SK-N-SH (cell line): ENCODE results near the gene SNCA. TPM values are rescaled to one million over a fixed set of nuclear protein-coding genes. Genes with fewer than 3 reads are reported as not detected.

ENCODE experiments used
- CTCF ChIA-PET: fragments of 300-600, 350-600 bp; formaldehyde crosslinking; extraction: SDS; loops from one replicate; lab custom pipeline; 2021; lab: Yijun Ruan, JAX
- POLR2A ChIA-PET: fragments of 350-600 bp; sonication (Branson Sonifier 250); formaldehyde crosslinking; extraction: SDS; loops from one replicate; lab custom pipeline; 2020; ENCODE audit warnings: antibody characterized with exemption, inconsistent platforms; lab: Yijun Ruan, JAX
- DNase-seq: peaks from one replicate; pipeline ENCODE4 v3.0.0; 2012
- H2AFZ ChIP-seq: fragments of 200-600 bp; sonication (generic); 2 replicates; pipeline ENCODE4 v1.8.1; 2016; ENCODE audit warnings: antibody characterized with exemption, mild to moderate bottlenecking, low read depth
- H3F3A ChIP-seq: fragments of 200-600 bp; sonication (generic); replicated peaks from 2 replicates; pipeline ENCODE3; 2016; ENCODE audit warnings: antibody characterized with exemption, mild to moderate bottlenecking; ENCODE audit not compliant: insufficient read depth
- H3K27ac ChIP-seq, 2 experiments: fragments of 200-500 bp in 1 of 2; fragments of 200-600 bp in 1 of 2; sonication (Bioruptor generic) in 1 of 2; sonication (generic), shearing (Covaris generic) in 1 of 2; 2 replicates each; pipeline versions ENCODE4 v1.5.1 to v1.6.1; 2014 to 2016; ENCODE audit warnings: low read depth in 2 of 2, inconsistent platforms in 1 of 2, low read length in 1 of 2, mild to moderate bottlenecking in 1 of 2, mixed read lengths in 1 of 2
- H3K27me3 ChIP-seq: fragments of 200-600 bp; sonication (generic), shearing (Covaris generic); 2 replicates; pipeline ENCODE4 v1.6.1; 2016; ENCODE audit warnings: mixed run types; ENCODE audit not compliant: insufficient read depth
- H3K36me3 ChIP-seq, 2 experiments: fragments of 200-500 bp in 1 of 2; fragments of 200-600 bp in 1 of 2; sonication (Bioruptor generic) in 1 of 2; sonication (generic) in 1 of 2; replicated peaks in 1 of 2; 2 replicates each; pipeline versions ENCODE3 to v1.5.1; 2014 to 2016; ENCODE audit warnings: low read length in 1 of 2, mild to moderate bottlenecking in 1 of 2; ENCODE audit not compliant: insufficient read depth in 2 of 2, control insufficient read depth in 1 of 2
- H3K4me1 ChIP-seq, 2 experiments: fragments of 200-500 bp in 1 of 2; fragments of 200-600 bp in 1 of 2; sonication (Bioruptor generic) in 1 of 2; sonication (generic), shearing (Covaris generic) in 1 of 2; 2 replicates each; pipeline versions ENCODE4 v1.5.1 to v1.6.1; 2014 to 2016; ENCODE audit warnings: low read depth in 1 of 2, low read length in 1 of 2, mixed run types in 1 of 2; ENCODE audit not compliant: insufficient read depth in 2 of 2, control insufficient read depth in 1 of 2
- H3K4me2 ChIP-seq: fragments of 200-600 bp; sonication (generic), shearing (Covaris generic); 2 replicates; pipeline ENCODE4 v1.6.1; 2017; ENCODE audit warnings: mixed run types
- H3K4me3 ChIP-seq, 2 experiments: fragments of 200-500 bp in 1 of 2; fragments of 200-600 bp in 1 of 2; sonication (Bioruptor generic) in 1 of 2; sonication (generic), shearing (Covaris generic) in 1 of 2; 2 replicates each; pipeline versions ENCODE4 v1.5.1 to v1.8.1; 2014 to 2016; ENCODE audit warnings: low read depth in 2 of 2, inconsistent platforms in 1 of 2, low read length in 1 of 2, mild to moderate bottlenecking in 1 of 2, mixed read lengths in 1 of 2, moderate library complexity in 1 of 2
- H3K79me2 ChIP-seq: fragments of 200-600 bp; sonication (generic); 2 replicates; pipeline ENCODE4 v1.8.1; 2017; ENCODE audit warnings: mild to moderate bottlenecking; ENCODE audit not compliant: insufficient read depth
- H3K9ac ChIP-seq: fragments of 200-600 bp; sonication (generic); 2 replicates; pipeline ENCODE4 v1.6.1; 2017; ENCODE audit warnings: mixed run types
- H3K9me2 ChIP-seq: fragments of 200-600 bp; sonication (generic); 2 replicates; pipeline ENCODE4 v1.6.1; 2017; ENCODE audit warnings: mixed run types
- H3K9me3 ChIP-seq: fragments of 200-600 bp; sonication (generic); 2 replicates; pipeline ENCODE4 v1.6.1; 2017; ENCODE audit warnings: mixed run types, mild to moderate bottlenecking, moderate library complexity
- H4K20me1 ChIP-seq: fragments of 200-600 bp; sonication (generic); 2 replicates; pipeline ENCODE4 v1.6.1; 2017; ENCODE audit warnings: mild to moderate bottlenecking, mixed run types; ENCODE audit not compliant: insufficient read depth
- CHD2 ChIP-seq: fragments of 150-350 bp; IDR thresholded peaks from 2 replicates; pipeline ENCODE4 v1.6.1; 2018; ENCODE audit warnings: low read length; ENCODE audit not compliant: partially characterized antibody
- EZH2phosphoT487 ChIP-seq: fragments of 200-600 bp; sonication (generic); IDR thresholded peaks from 2 replicates; pipeline ENCODE4 v1.6.1; 2017; ENCODE audit warnings: low read depth, mixed run types, mild to moderate bottlenecking, antibody characterized with exemption, moderate library complexity, borderline replicate concordance
- FOXM1 ChIP-seq: IDR thresholded peaks from 2 replicates; pipeline ENCODE4 v1.4.0; 2012; ENCODE audit warnings: low read depth, mild to moderate bottlenecking
- GATA2 ChIP-seq: sonication (generic); formaldehyde crosslinking; IDR thresholded peaks from 2 replicates; pipeline ENCODE4 v1.5.0; 2020; ENCODE audit warnings: mild to moderate bottlenecking, missing genetic modification reagents
- IRF3 ChIP-seq: fragments of 150-350 bp; IDR thresholded peaks from 2 replicates; pipeline ENCODE4 v1.6.1; 2016; ENCODE audit warnings: mild to moderate bottlenecking, low read depth, low read length
- MEF2A ChIP-seq: IDR thresholded peaks from 2 replicates; pipeline ENCODE4 v1.4.0; 2012; ENCODE audit warnings: low read depth, borderline replicate concordance
- MXI1 ChIP-seq: IDR thresholded peaks from 2 replicates; pipeline ENCODE4 v1.6.1; 2012; ENCODE audit warnings: mild to moderate bottlenecking, low read depth, low read length, improper control_type of control experiment
- NFIC ChIP-seq: IDR thresholded peaks from 2 replicates; pipeline ENCODE4 v1.4.0; 2012; ENCODE audit warnings: borderline replicate concordance
- POLR2AphosphoS5 ChIP-seq: IDR thresholded peaks from 2 replicates; pipeline ENCODE4 v1.6.1; 2012; ENCODE audit warnings: low read depth, low read length
- RXRA ChIP-seq: IDR thresholded peaks from 2 replicates; pipeline ENCODE4 v1.4.0; 2012; ENCODE audit warnings: low read depth, mild to moderate bottlenecking, borderline replicate concordance
- TAF1 ChIP-seq: IDR thresholded peaks from 2 replicates; pipeline ENCODE4 v1.6.1; 2012; ENCODE audit warnings: low read depth, mild to moderate bottlenecking, low read length, moderate library complexity, borderline replicate concordance
- TCF12 ChIP-seq: IDR thresholded peaks from 2 replicates; pipeline ENCODE4 v1.4.0; 2012
- TEAD4 ChIP-seq: IDR thresholded peaks from 2 replicates; pipeline ENCODE4 v1.4.0; 2012; ENCODE audit warnings: mild to moderate bottlenecking, borderline replicate concordance; ENCODE audit not compliant: insufficient read depth
- USF1 ChIP-seq: IDR thresholded peaks from 2 replicates; pipeline ENCODE4 v1.4.0; 2012; ENCODE audit warnings: low read depth, borderline replicate concordance
- YY1 ChIP-seq: IDR thresholded peaks from 2 replicates; pipeline ENCODE4 v1.4.0; 2012; ENCODE audit warnings: low read depth, mild to moderate bottlenecking
- WGBS: methylation state at CpG from one replicate; pipeline ENCODE4 v1.1.6; 2017; ENCODE audit warnings: low lambda C conversion rate; 5-methylcytosine and 5-hydroxymethylcytosine counted together
- polyA plus RNA-seq, 3 experiments: library from polyadenylated mRNA; depleted of rRNA; stranded (reverse); fragments of >200 nt; gene quantifications; 2 replicates each; pipeline ENCODE4 v1.2.3, GENCODE V29; 2012
- TF ChIP-seq, protein P1 (sequence below): IDR thresholded peaks from 2 replicates; pipeline ENCODE4 v1.4.0; 2012; ENCODE audit warnings: low read depth
- TF ChIP-seq, protein P2 (sequence below): IDR thresholded peaks from 2 replicates; pipeline ENCODE4 v1.6.1; 2012; ENCODE audit warnings: mild to moderate bottlenecking, low read depth, low read length, moderate library complexity

The SNCA gene
- polyA plus RNA-seq, 1 of the 3 experiments (the other 2 are of a cell fraction) = 12.9 TPM

DNA sequence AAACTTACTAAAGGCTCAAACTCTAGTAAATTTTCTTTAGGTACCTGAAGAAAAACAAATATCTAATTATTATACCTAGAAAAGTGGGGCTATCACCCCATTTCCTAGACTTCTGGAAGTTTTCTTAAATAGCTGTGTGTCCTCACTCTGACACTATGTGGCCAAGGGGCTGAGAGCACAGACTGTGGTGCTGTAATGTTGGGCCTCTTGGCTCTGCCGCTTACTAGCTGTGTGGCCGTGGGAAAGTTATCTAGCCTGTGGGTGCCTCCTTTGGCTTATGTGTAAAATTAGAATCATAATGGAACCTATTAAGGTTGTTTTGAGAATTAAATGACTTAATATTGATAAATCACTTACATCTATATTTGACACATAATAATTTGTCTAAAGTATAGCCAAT, 114.4 kb downstream of the SNCA start:
- Histone ChIP-seq H3K9me2 (no peaks in the 10 kb centered on the region), H3K9me3 (no peaks in the 10 kb centered on the region), H3K27ac (no peak overlapping the region), H3K79me2 (no peaks in the 10 kb centered on the region), H3K9ac (no peak overlapping the region), H3K4me3 (no peak overlapping the region), H3K4me1 (no peaks in the 10 kb centered on the region; a peak in 2 of 4 replicates), H3K4me2 (no peak overlapping the region), H4K20me1 (no peaks in the 10 kb centered on the region), H3K27me3 (no peaks in the 10 kb centered on the region), H2AFZ (no peak overlapping the region), H3K36me3 (peaks cover 0 to 4% of the 10 kb centered on the region in 2 experiments), H3F3A (no peaks in the 10 kb centered on the region)
- TF ChIP-seq NFIC = no peak
- ChIA-PET CTCF (interaction anchor here (0.8 kb wide), 1 partner anchor 9 kb away, joined by 5 read pairs; no protein-coding TSS in a partner anchor), POLR2A (no interaction called here)
- 100% methylated on average over 2 of the region's 2 CpGs for WGBS
- DNase-seq = no peak

DNA sequence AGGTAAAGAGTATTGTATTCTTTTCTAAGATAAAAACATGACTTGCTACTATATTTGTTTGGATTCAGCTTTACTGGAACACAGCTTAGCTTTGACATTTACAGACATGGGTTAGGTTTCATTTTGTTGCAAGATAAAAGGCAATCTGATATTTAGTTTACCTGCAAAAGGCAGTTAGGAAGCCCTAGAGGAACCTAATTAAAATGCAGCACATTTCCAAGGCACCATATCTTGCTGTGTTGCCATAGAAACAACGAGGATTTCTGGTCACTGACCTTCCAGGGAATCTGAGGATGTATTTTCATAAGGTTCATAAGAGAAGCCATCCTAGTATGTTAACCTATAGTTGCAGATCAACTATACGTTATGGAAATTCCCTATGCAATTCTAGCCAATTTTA, 116.0 kb downstream of the SNCA start:
- CTCF ChIA-PET = no interaction called here

GRCh38 chr4:89719536-89720090, 117.3 kb downstream of the SNCA start:
- CTCF ChIA-PET = interaction anchor here (0.7 kb wide), 1 partner anchor 10 kb away, joined by 3 read pairs; no protein-coding TSS in a partner anchor
- WGBS = 85% methylated on average over 7 of the region's 7 CpGs
- POLR2A ChIA-PET = no interaction called here
- TF ChIP-seq RXRA (no peak), IRF3 (no peak), TEAD4 (no peak), CHD2 (no peak), TAF1 (no peak)
- TF ChIP-seq, protein P1, sequence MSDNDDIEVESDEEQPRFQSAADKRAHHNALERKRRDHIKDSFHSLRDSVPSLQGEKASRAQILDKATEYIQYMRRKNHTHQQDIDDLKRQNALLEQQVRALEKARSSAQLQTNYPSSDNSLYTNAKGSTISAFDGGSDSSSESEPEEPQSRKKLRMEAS = no peak
- TF ChIP-seq, protein P2, sequence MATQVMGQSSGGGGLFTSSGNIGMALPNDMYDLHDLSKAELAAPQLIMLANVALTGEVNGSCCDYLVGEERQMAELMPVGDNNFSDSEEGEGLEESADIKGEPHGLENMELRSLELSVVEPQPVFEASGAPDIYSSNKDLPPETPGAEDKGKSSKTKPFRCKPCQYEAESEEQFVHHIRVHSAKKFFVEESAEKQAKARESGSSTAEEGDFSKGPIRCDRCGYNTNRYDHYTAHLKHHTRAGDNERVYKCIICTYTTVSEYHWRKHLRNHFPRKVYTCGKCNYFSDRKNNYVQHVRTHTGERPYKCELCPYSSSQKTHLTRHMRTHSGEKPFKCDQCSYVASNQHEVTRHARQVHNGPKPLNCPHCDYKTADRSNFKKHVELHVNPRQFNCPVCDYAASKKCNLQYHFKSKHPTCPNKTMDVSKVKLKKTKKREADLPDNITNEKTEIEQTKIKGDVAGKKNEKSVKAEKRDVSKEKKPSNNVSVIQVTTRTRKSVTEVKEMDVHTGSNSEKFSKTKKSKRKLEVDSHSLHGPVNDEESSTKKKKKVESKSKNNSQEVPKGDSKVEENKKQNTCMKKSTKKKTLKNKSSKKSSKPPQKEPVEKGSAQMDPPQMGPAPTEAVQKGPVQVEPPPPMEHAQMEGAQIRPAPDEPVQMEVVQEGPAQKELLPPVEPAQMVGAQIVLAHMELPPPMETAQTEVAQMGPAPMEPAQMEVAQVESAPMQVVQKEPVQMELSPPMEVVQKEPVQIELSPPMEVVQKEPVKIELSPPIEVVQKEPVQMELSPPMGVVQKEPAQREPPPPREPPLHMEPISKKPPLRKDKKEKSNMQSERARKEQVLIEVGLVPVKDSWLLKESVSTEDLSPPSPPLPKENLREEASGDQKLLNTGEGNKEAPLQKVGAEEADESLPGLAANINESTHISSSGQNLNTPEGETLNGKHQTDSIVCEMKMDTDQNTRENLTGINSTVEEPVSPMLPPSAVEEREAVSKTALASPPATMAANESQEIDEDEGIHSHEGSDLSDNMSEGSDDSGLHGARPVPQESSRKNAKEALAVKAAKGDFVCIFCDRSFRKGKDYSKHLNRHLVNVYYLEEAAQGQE = no peak

More for the DNA sequence above, 116.0 kb downstream of the SNCA start:
- Histone ChIP-seq H4K20me1 (no peaks in the 10 kb centered on the region), H3K4me3 (no peak overlapping the region), H3K36me3 (peaks cover 0 to 3% of the 10 kb centered on the region in 2 experiments), H3K27ac (no peak overlapping the region), H3K27me3 (no peaks in the 10 kb centered on the region), H3K79me2 (no peaks in the 10 kb centered on the region), H3K9me2 (no peaks in the 10 kb centered on the region), H3F3A (no peaks in the 10 kb centered on the region), H3K4me2 (no peak overlapping the region), H3K9me3 (no peaks in the 10 kb centered on the region), H3K9ac (no peak overlapping the region), H2AFZ (no peak overlapping the region), H3K4me1 (no peaks in the 10 kb centered on the region; a peak in 2 of 4 replicates)
- 38% methylated on average over 2 of the region's 2 CpGs for WGBS
- POLR2A ChIA-PET = no interaction called here
- TF ChIP-seq CHD2 = no peak
- TF ChIP-seq GATA2 = no peak
- TF ChIP-seq USF1 = no peak
- no peak for TF ChIP-seq POLR2AphosphoS5
- TF ChIP-seq FOXM1 = no peak
- no peak for TF ChIP-seq MXI1
- TF ChIP-seq MEF2A = no peak
- TF ChIP-seq EZH2phosphoT487 = no peak
- TF ChIP-seq TCF12 = no peak
- TF ChIP-seq YY1 = no peak
- no peak for DNase-seq

More at GRCh38 chr4:89719536-89720090, 117.3 kb downstream of the SNCA start:
- Histone ChIP-seq H3K4me2 (no peak overlapping the region), H3K4me3 (no peak overlapping the region), H3K4me1 (no peaks in the 10 kb centered on the region; a peak in 2 of 4 replicates), H3K27ac (no peak overlapping the region), H3K27me3 (no peaks in the 10 kb centered on the region), H3K9me2 (no peaks in the 10 kb centered on the region), H3K36me3 (no peaks in the 10 kb centered on the region), H4K20me1 (no peaks in the 10 kb centered on the region), H3K9me3 (no peaks in the 10 kb centered on the region), H2AFZ (no peak overlapping the region), H3K79me2 (no peaks in the 10 kb centered on the region), H3F3A (no peaks in the 10 kb centered on the region), H3K9ac (no peak overlapping the region)
- DNase-seq = no peak
